H9 (cell line): ENCODE measurements around the gene CREB5. TPM values are rescaled to one million over a fixed set of nuclear protein-coding genes. Genes with fewer than 3 reads are reported as not detected.

Source experiments
- DNase-seq: peaks from one replicate; pipeline ENCODE4 v3.0.0-alpha.2; 2017
- H2AFZ ChIP-seq: one replicate; pipeline ENCODE4 v1.6.1; 2013; ENCODE audit warnings: mild to moderate bottlenecking, low read length, control low read depth, moderate library complexity
- H2AK5ac ChIP-seq: 2 replicates; pipeline ENCODE4 v1.6.1; 2013; ENCODE audit warnings: low read length, control low read depth, mixed read lengths; ENCODE audit not compliant: insufficient read length
- H2BK120ac ChIP-seq: one replicate; pipeline ENCODE4 v1.6.1; 2013; ENCODE audit warnings: low read depth, mild to moderate bottlenecking, low read length, control low read depth, inconsistent platforms; ENCODE audit not compliant: poor library complexity, severe bottlenecking
- H2BK12ac ChIP-seq: 2 replicates; pipeline ENCODE4 v1.6.1; 2013; ENCODE audit warnings: low read length, control low read depth, mixed read lengths, low read depth; ENCODE audit not compliant: insufficient read length
- H2BK15ac ChIP-seq: 2 replicates; pipeline ENCODE4 v1.6.1; 2013; ENCODE audit warnings: low read depth, low read length, control low read depth
- H2BK20ac ChIP-seq: one replicate; pipeline ENCODE4 v1.6.1; 2013; ENCODE audit warnings: low read depth, mild to moderate bottlenecking, low read length, control low read depth, inconsistent platforms; ENCODE audit not compliant: poor library complexity, severe bottlenecking
- H2BK5ac ChIP-seq: 2 replicates; pipeline ENCODE4 v1.6.1; 2013; ENCODE audit warnings: low read length, control low read depth, mixed read lengths; ENCODE audit not compliant: insufficient read length
- H3K14ac ChIP-seq: 2 replicates; pipeline ENCODE4 v1.6.1; 2013; ENCODE audit warnings: low read length, control low read depth; ENCODE audit not compliant: insufficient read depth
- H3K18ac ChIP-seq: 2 replicates; pipeline ENCODE4 v1.6.1; 2013; ENCODE audit warnings: low read depth, mild to moderate bottlenecking, mixed read lengths, low read length, control low read depth; ENCODE audit not compliant: insufficient read length
- H3K23ac ChIP-seq: 2 replicates; pipeline ENCODE4 v1.6.1; 2013; ENCODE audit warnings: low read length, control low read depth, mixed read lengths, low read depth; ENCODE audit not compliant: insufficient read length
- H3K23me2 ChIP-seq: 2 replicates; pipeline ENCODE4 v1.6.1; 2013; ENCODE audit warnings: low read depth, mild to moderate bottlenecking, mixed read lengths, low read length, control low read depth; ENCODE audit not compliant: insufficient read length, poor library complexity, severe bottlenecking
- H3K27ac ChIP-seq: 2 replicates; pipeline ENCODE4 v1.5.1; 2013; ENCODE audit warnings: low read length, control low read depth, mixed read lengths, low read depth; ENCODE audit not compliant: insufficient read length
- H3K27me3 ChIP-seq: 2 replicates; pipeline ENCODE4 v1.6.1; 2013; ENCODE audit warnings: low read length, control low read depth, inconsistent platforms; ENCODE audit not compliant: insufficient read depth
- H3K4ac ChIP-seq: 2 replicates; pipeline ENCODE4 v1.6.1; 2013; ENCODE audit warnings: low read depth, mild to moderate bottlenecking, control low read depth, inconsistent platforms, low read length, moderate library complexity
- H3K4me1 ChIP-seq: 2 replicates; pipeline ENCODE4 v1.6.1; 2013; ENCODE audit warnings: low read length, control low read depth, inconsistent platforms; ENCODE audit not compliant: insufficient read depth
- H3K4me2 ChIP-seq: 2 replicates; pipeline ENCODE4 v1.6.1; 2013; ENCODE audit warnings: low read length, control low read depth, mixed read lengths; ENCODE audit not compliant: insufficient read length, insufficient read depth
- H3K56ac ChIP-seq: 2 replicates; pipeline ENCODE4 v1.6.1; 2013; ENCODE audit warnings: low read depth, mild to moderate bottlenecking, mixed read lengths, low read length, control low read depth; ENCODE audit not compliant: insufficient read length
- H3K79me1 ChIP-seq: 2 replicates; pipeline ENCODE4 v1.6.1; 2013; ENCODE audit warnings: low read depth, mild to moderate bottlenecking, moderate library complexity, low read length, control low read depth, inconsistent platforms; ENCODE audit not compliant: insufficient read depth, poor library complexity, severe bottlenecking
- H3K79me2 ChIP-seq: 2 replicates; pipeline ENCODE4 v1.6.1; 2013; ENCODE audit warnings: low read length, control low read depth, inconsistent platforms; ENCODE audit not compliant: insufficient read depth
- H3K9ac ChIP-seq: 2 replicates; pipeline ENCODE4 v1.6.1; 2013; ENCODE audit warnings: low read length, control low read depth, mixed read lengths; ENCODE audit not compliant: insufficient read length; ENCODE audit errors: extremely low read depth
- H3K9me3 ChIP-seq: one replicate; pipeline ENCODE4 v1.6.1; 2013; ENCODE audit warnings: low read depth, low read length, inconsistent platforms; ENCODE audit not compliant: control insufficient read depth
- H3T11ph ChIP-seq: one replicate; pipeline ENCODE4 v1.6.1; 2013; ENCODE audit warnings: mild to moderate bottlenecking, low read length, control low read depth, inconsistent platforms
- H4K20me1 ChIP-seq: one replicate; pipeline ENCODE4 v1.6.1; 2013; ENCODE audit not compliant: control insufficient read depth, insufficient read length, insufficient read depth
- H4K5ac ChIP-seq: 2 replicates; pipeline ENCODE4 v1.6.1; 2013; ENCODE audit warnings: low read depth, mild to moderate bottlenecking, mixed read lengths, low read length, control low read depth; ENCODE audit not compliant: insufficient read length
- H4K8ac ChIP-seq: replicated peaks from 2 replicates; pipeline ENCODE4 v1.6.1; 2013; ENCODE audit warnings: low read length, control low read depth, mixed read lengths, low read depth; ENCODE audit not compliant: insufficient read length
- H4K91ac ChIP-seq: 2 replicates; pipeline ENCODE4 v1.6.1; 2013; ENCODE audit warnings: low read depth, mild to moderate bottlenecking, moderate library complexity, mixed read lengths, low read length, control low read depth; ENCODE audit not compliant: insufficient read length
- H3K27ac Mint-ChIP-seq, 3 experiments: 2 replicates in 2 of 3; 3 replicates in 1 of 3; pipeline ENCODE4 v1.8.0; 2020 to 2021; ENCODE audit warnings: mixed read lengths in 3 of 3, mild to moderate bottlenecking in 1 of 3, moderate library complexity in 1 of 3
- H3K27me3 Mint-ChIP-seq: 2 replicates; pipeline ENCODE4 v1.8.0; 2021; ENCODE audit warnings: low read depth, mild to moderate bottlenecking, moderate library complexity, mixed read lengths
- H3K36me3 Mint-ChIP-seq, 3 experiments: 2 replicates in 2 of 3; 3 replicates in 1 of 3; pipeline ENCODE4 v1.8.0; 2020 to 2021; ENCODE audit warnings: low read depth in 3 of 3, mixed read lengths in 3 of 3; ENCODE audit not compliant: insufficient read depth in 1 of 3
- H3K4me1 Mint-ChIP-seq, 2 experiments: 2 replicates each; pipeline ENCODE4 v1.8.0; 2020; ENCODE audit warnings: mixed read lengths in 2 of 2
- H3K4me3 Mint-ChIP-seq, 2 experiments: 2 replicates in 1 of 2; 3 replicates in 1 of 2; pipeline ENCODE4 v1.8.0; 2020 to 2021; ENCODE audit warnings: mild to moderate bottlenecking in 2 of 2, mixed read lengths in 2 of 2, moderate library complexity in 1 of 2
- H3K9me3 Mint-ChIP-seq, 2 experiments: 2 replicates in 1 of 2; 3 replicates in 1 of 2; pipeline ENCODE4 v1.8.0; 2020; ENCODE audit warnings: mild to moderate bottlenecking in 2 of 2, mixed read lengths in 2 of 2, moderate library complexity in 1 of 2
- WGBS: extraction: QIAGEN DNeasy Blood & Tissue Kit; methylation state at CpG from one replicate; pipeline ENCODE4 v1.1.7; 2013; ENCODE audit warnings: missing lambda C conversion rate, low lambda C conversion rate, mixed read lengths; ENCODE audit not compliant: insufficient read length; ENCODE audit errors: extremely low coverage; 5-methylcytosine and 5-hydroxymethylcytosine counted together
- total RNA-seq: library from RNA; stranded (reverse); gene quantifications from 2 replicates; pipeline ENCODE4 v1.2.1, GENCODE V29; 2021
- TF ChIP-seq, protein P1 (sequence below): fragments of 200-600 bp; sonication (generic); conservative IDR thresholded peaks from 3 replicates; pipeline ENCODE4 v1.8.0; 2021; ENCODE audit warnings: antibody characterized with exemption, mild to moderate bottlenecking

The CREB5 gene
- total RNA-seq, 1 experiment from 2014 or later = 4.0 TPM

DNA sequence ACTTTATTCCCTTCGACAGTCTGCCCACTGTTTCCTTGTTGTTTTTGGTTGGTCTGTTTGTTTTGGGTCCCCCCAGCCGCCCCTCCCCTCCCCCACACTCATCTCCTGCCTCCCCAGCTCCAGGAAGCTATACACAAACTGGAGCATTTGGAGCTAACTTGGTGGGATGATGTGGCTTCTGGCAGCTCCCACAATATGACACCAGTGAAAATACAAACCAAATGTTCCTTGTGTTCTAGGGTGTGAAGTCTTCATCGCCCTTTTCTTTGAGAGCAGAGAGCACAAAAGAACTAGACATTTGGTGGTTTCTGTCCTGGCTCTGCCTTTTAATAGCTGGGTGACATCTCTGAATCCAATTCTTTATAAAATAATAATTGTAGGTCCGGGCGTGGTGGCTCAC lies 33.8 kb downstream of the CREB5 start:
- TF ChIP-seq, protein P1, sequence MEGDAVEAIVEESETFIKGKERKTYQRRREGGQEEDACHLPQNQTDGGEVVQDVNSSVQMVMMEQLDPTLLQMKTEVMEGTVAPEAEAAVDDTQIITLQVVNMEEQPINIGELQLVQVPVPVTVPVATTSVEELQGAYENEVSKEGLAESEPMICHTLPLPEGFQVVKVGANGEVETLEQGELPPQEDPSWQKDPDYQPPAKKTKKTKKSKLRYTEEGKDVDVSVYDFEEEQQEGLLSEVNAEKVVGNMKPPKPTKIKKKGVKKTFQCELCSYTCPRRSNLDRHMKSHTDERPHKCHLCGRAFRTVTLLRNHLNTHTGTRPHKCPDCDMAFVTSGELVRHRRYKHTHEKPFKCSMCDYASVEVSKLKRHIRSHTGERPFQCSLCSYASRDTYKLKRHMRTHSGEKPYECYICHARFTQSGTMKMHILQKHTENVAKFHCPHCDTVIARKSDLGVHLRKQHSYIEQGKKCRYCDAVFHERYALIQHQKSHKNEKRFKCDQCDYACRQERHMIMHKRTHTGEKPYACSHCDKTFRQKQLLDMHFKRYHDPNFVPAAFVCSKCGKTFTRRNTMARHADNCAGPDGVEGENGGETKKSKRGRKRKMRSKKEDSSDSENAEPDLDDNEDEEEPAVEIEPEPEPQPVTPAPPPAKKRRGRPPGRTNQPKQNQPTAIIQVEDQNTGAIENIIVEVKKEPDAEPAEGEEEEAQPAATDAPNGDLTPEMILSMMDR = no peak
- Mint-ChIP-seq H3K9me3 (no peaks in the 10 kb centered on the region; a peak in 1 of 5 replicates), H3K4me1 (peaks cover 0 to 11% of the 10 kb centered on the region in 2 experiments; a peak in 2 of 4 replicates), H3K27me3 (peaks cover 1% of the 10 kb centered on the region; the same call in 1 of the 2 replicates), H3K27ac (no peak overlapping the region), H3K4me3 (no peak overlapping the region), H3K36me3 (no peaks in the 10 kb centered on the region; a peak in 1 of 7 replicates)
- Histone ChIP-seq H3T11ph (no peak overlapping the region), H4K20me1 (no peaks in the 10 kb centered on the region), H3K27ac (no peak overlapping the region), H2AFZ (no peak overlapping the region), H2BK5ac (no peak overlapping the region), H3K27me3 (no peaks in the 10 kb centered on the region), H2AK5ac (no peak overlapping the region), H3K18ac (no peak overlapping the region), H3K79me2 (no peaks in the 10 kb centered on the region; the same call in 1 of the 2 replicates), H2BK120ac (no peak overlapping the region), H3K9ac (no peak overlapping the region), H3K56ac (no peak overlapping the region), H3K9me3 (no peaks in the 10 kb centered on the region), H2BK15ac (no peak overlapping the region), H2BK20ac (no peak overlapping the region), H4K5ac (no peak overlapping the region), H3K23ac (no peak overlapping the region), H3K4me2 (no peak overlapping the region), H3K79me1 (no peaks in the 10 kb centered on the region), H4K8ac (no peak overlapping the region), H3K23me2 (no peaks in the 10 kb centered on the region), H3K4me1 (no peaks in the 10 kb centered on the region), H2BK12ac (no peak overlapping the region), H4K91ac (no peak overlapping the region), H3K4ac (no peak overlapping the region), H3K14ac (no peak overlapping the region)
- no CpG with 5 or more reads among the region's 5 CpGs for WGBS
- no peak for DNase-seq
